Measurements from ENCODE around the gene ST6GALNAC2.
A peak's percentile ranks its signal among the peaks of the same experiment; 100 is the strongest.

ST6GALNAC2 gene

DNA sequence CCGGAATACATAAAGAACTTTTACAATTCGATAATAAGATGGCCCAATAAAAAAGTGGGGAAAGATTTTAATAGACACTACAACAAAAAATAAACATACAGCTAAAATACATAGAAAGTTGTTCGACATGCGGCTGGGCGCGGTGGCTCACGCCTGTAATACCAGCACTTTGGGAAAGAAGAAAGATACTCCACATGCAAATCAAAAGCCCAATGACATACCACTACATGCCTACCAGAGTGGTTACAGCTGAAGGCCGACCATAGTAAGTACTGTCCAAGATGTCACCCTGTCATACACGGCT lies 36.5 kb downstream of the ST6GALNAC2 start:
- DNase-seq (ENCODE audit: low spot score): no peak
- TF ChIP-seq, protein P1, sequence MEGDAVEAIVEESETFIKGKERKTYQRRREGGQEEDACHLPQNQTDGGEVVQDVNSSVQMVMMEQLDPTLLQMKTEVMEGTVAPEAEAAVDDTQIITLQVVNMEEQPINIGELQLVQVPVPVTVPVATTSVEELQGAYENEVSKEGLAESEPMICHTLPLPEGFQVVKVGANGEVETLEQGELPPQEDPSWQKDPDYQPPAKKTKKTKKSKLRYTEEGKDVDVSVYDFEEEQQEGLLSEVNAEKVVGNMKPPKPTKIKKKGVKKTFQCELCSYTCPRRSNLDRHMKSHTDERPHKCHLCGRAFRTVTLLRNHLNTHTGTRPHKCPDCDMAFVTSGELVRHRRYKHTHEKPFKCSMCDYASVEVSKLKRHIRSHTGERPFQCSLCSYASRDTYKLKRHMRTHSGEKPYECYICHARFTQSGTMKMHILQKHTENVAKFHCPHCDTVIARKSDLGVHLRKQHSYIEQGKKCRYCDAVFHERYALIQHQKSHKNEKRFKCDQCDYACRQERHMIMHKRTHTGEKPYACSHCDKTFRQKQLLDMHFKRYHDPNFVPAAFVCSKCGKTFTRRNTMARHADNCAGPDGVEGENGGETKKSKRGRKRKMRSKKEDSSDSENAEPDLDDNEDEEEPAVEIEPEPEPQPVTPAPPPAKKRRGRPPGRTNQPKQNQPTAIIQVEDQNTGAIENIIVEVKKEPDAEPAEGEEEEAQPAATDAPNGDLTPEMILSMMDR (IDR thresholded peaks at IDR 0.05; ENCODE audit: extremely low read depth, insufficient read depth, missing control alignments): no peak
- in situ Hi-C loops (cut with MboI; ENCODE audit: low pct_unique_long_range_greater_than_20kb, low sequenced_read_pairs, unreplicated experiment): no loop called here

- DNase-seq (ENCODE audit: low spot score): no peak
- TF ChIP-seq, protein P1 (IDR thresholded peaks at IDR 0.05; ENCODE audit: extremely low read depth, insufficient read depth, missing control alignments): no peak
- in situ Hi-C loops (cut with MboI; ENCODE audit: low pct_unique_long_range_greater_than_20kb, low sequenced_read_pairs, unreplicated experiment): no loop called here
These were observed 37.1 kb downstream of the ST6GALNAC2 start for GRCh38 chr17:76548378-76549214.

GRCh38 chr17:76547642-76548202 lies 37.9 kb downstream of the ST6GALNAC2 start:
- no peak for DNase-seq (ENCODE audit: low spot score)
- in situ Hi-C loops (cut with MboI; ENCODE audit: low pct_unique_long_range_greater_than_20kb, low sequenced_read_pairs, unreplicated experiment): no loop called here
- TF ChIP-seq, protein P1 (IDR thresholded peaks at IDR 0.05; ENCODE audit: extremely low read depth, insufficient read depth, missing control alignments): no peak

GRCh38 chr17:76547183-76547641 lies 38.4 kb downstream of the ST6GALNAC2 start:
- in situ Hi-C loops (cut with MboI; ENCODE audit: low pct_unique_long_range_greater_than_20kb, low sequenced_read_pairs, unreplicated experiment): no loop called here
- peak; percentile 78 for DNase-seq (ENCODE audit: low spot score)
- TF ChIP-seq, protein P1 (IDR thresholded peaks at IDR 0.05; ENCODE audit: extremely low read depth, insufficient read depth, missing control alignments): peak; percentile 73

- TF ChIP-seq, protein P1 (IDR thresholded peaks at IDR 0.05; ENCODE audit: extremely low read depth, insufficient read depth, missing control alignments): no peak
- in situ Hi-C loops (cut with MboI; ENCODE audit: low pct_unique_long_range_greater_than_20kb, low sequenced_read_pairs, unreplicated experiment): no loop called here
- no peak for DNase-seq (ENCODE audit: low spot score)
These were observed 39.0 kb downstream of the ST6GALNAC2 start for GRCh38 chr17:76546556-76547182.

GRCh38 chr17:76545918-76546555 lies 39.6 kb downstream of the ST6GALNAC2 start:
- TF ChIP-seq, protein P1 (IDR thresholded peaks at IDR 0.05; ENCODE audit: extremely low read depth, insufficient read depth, missing control alignments): no peak
- in situ Hi-C loops (cut with MboI; ENCODE audit: low pct_unique_long_range_greater_than_20kb, low sequenced_read_pairs, unreplicated experiment): no loop called here
- no peak for DNase-seq (ENCODE audit: low spot score)
